ENCODE results near the gene S100A7. TPM values are rescaled to one million over a fixed set of nuclear protein-coding genes. Genes with fewer than 3 reads are reported as not detected.

Gene S100A7
- total and polyA plus RNA-seq, 2 of the 8 experiments (the other 6 are each of a cell fraction or from before 2014, with no cell fraction given) = not detected

GRCh38 chr1:153422450-153423068, 37.9 kb downstream of the S100A7 start:
- Histone ChIP-seq H3K4me1 (replicated peaks in 1 of 4; ENCODE audit: control insufficient read depth in 3 of 4, insufficient read depth in 4 of 4, low read length in 3 of 4) (no peaks in the 10 kb centered on the region), H2BK12ac (ENCODE audit: low read depth, low read length) (no peak overlapping the region), H2AFZ (ENCODE audit: low read length) (no peak overlapping the region), H2BK5ac (ENCODE audit: low read depth, low read length) (no peak overlapping the region), H3K9ac (replicated peaks in 1 of 4; ENCODE audit: extremely low read depth in 1 of 4, low read depth in 3 of 4, low read length in 3 of 4) (no peak overlapping the region), H3K79me1 (ENCODE audit: low read depth, low read length) (no peaks in the 10 kb centered on the region), H2BK20ac (ENCODE audit: low read length) (no peak overlapping the region), H3K23ac (ENCODE audit: insufficient read length) (no peak overlapping the region), H4K8ac (ENCODE audit: extremely low read depth, insufficient read depth, low read length) (no peak overlapping the region), H2BK120ac (replicated peaks; ENCODE audit: low read depth, low read length) (no peak overlapping the region), H2AK5ac (ENCODE audit: low read depth, low read length) (no peak overlapping the region), H3K9me3 (ENCODE audit: insufficient read depth in 2 of 2, low read depth in 1 of 2, low read length in 1 of 2) (no peaks in the 10 kb centered on the region; a peak in 1 of 4 replicates), H4K20me1 (replicated peaks in 1 of 2; ENCODE audit: control insufficient read depth in 1 of 2, insufficient read depth in 2 of 2, low read length in 2 of 2) (no peaks in the 10 kb centered on the region), H4K91ac (replicated peaks; ENCODE audit: insufficient read length, low read length) (no peak overlapping the region), H3K27ac (ENCODE audit: low read depth, low read length) (no peak overlapping the region), H3K14ac (ENCODE audit: insufficient read length) (no peak overlapping the region), H3K23me2 (ENCODE audit: low read depth, low read length) (no peaks in the 10 kb centered on the region; the same call in 1 of the 2 replicates), H3K4ac (replicated peaks; ENCODE audit: insufficient read length, low read depth, low read length) (no peak overlapping the region), H3K36me3 (ENCODE audit: control insufficient read depth in 2 of 4, insufficient read depth in 4 of 4, low read length in 3 of 4) (no peaks in the 10 kb centered on the region), H2BK15ac (ENCODE audit: low read length) (no peak overlapping the region), H4K5ac (ENCODE audit: insufficient read length, low read depth, low read length) (no peak overlapping the region), H3K56ac (replicated peaks; ENCODE audit: insufficient read length, low read depth, low read length) (no peak overlapping the region), H3K27me3 (replicated peaks in 1 of 4; ENCODE audit: control insufficient read depth in 3 of 4, extremely low read depth in 1 of 4, insufficient read depth in 3 of 4, low read length in 3 of 4) (no peaks in the 10 kb centered on the region), H3K4me3 (ENCODE audit: extremely low read depth in 1 of 4, insufficient read depth in 2 of 4, low read depth in 3 of 4, low read length in 4 of 4) (no peak overlapping the region), H3K79me2 (ENCODE audit: control insufficient read depth in 1 of 2, insufficient read depth in 2 of 2, low read length in 2 of 2) (no peaks in the 10 kb centered on the region), H3K4me2 (ENCODE audit: insufficient read depth in 1 of 2, low read depth in 2 of 2, low read length in 2 of 2) (no peak overlapping the region), H3K18ac (ENCODE audit: extremely low read depth, low read length) (no peak overlapping the region)
- WGBS, 2 experiments (ENCODE audit: extremely low coverage in 1 of 2, insufficient coverage in 1 of 2, insufficient read length in 1 of 2, insufficient replicate concordance in 2 of 2, low coverage in 1 of 2, low lambda C conversion rate in 2 of 2, missing lambda C conversion rate in 1 of 2) = 18% methylated on average over 6 of the region's 6 CpGs; no CpG with 5 or more reads in 1 of the 2 experiments
- FAIRE-seq (peak; percentile 84), DNase-seq (ENCODE audit: low read depth in 1 of 2, low spot score in 2 of 2) (peak in 1 of 2 experiments; percentile 88)
- peak; percentile 41 to 83; a peak in 1 of 4 replicates for TF ChIP-seq SIN3A (conservative IDR thresholded peaks at IDR 0.05 in 1 of 2, IDR thresholded peaks at IDR 0.05 in 1 of 2; ENCODE audit: low read depth in 1 of 2, low read length in 2 of 2)
- peak; percentile 93 for TF ChIP-seq CREB1 (IDR thresholded peaks at IDR 0.05)
- TF ChIP-seq JUND (IDR thresholded peaks at IDR 0.05; ENCODE audit: low read length) = peak; percentile 85
- TF ChIP-seq CBX5 (IDR thresholded peaks at IDR 0.05; ENCODE audit: low read depth, low read length) = no peak
- TF ChIP-seq SAP30 (IDR thresholded peaks at IDR 0.05; ENCODE audit: insufficient read depth, insufficient replicate concordance, low read length) = no peak
- TF ChIP-seq ATF2 (IDR thresholded peaks at IDR 0.05; ENCODE audit: low read length) = 0 out of 2 replicates have a peak, but pooled peaks have one; percentile 60
- TF ChIP-seq SIRT6 (IDR thresholded peaks at IDR 0.05; ENCODE audit: low read length) = no peak
- 0 out of 2 replicates have a peak, but pooled peaks have one; percentile 41 for TF ChIP-seq JUN (IDR thresholded peaks at IDR 0.05; ENCODE audit: low read depth, low read length)
- ChIA-PET CTCF (ENCODE audit: partially characterized antibody) (interaction anchor here (0.7 to 2.4 kb wide), 5 partner anchors 18 to 73 kb away, joined by 3 to 9 read pairs (median 3); no protein-coding TSS in a partner anchor), POLR2A (ENCODE audit: partially characterized antibody) (no interaction called here)

All from H1 (cell line).